Endometrium (tissue), 2 donors: ENCODE measurements around the gene SVOP.

Source experiments
- FAIRE-seq: peaks from 2 replicates; lab custom pipeline; 2012; peaks lifted over from hg19 to GRCh38; lab: Jason Lieb, UNC
- donor health status: control.
- donor health status: control.

SVOP gene

GRCh38 chr12:108977360-108977759, 43.5 kb downstream of the SVOP start:
- no peak for FAIRE-seq

GRCh38 chr12:108975024-108975593, 45.8 kb downstream of the SVOP start:
- no peak for FAIRE-seq

- no peak for FAIRE-seq
Observed at GRCh38 chr12:108973629-108974152, 47.2 kb downstream of the SVOP start.

DNA sequence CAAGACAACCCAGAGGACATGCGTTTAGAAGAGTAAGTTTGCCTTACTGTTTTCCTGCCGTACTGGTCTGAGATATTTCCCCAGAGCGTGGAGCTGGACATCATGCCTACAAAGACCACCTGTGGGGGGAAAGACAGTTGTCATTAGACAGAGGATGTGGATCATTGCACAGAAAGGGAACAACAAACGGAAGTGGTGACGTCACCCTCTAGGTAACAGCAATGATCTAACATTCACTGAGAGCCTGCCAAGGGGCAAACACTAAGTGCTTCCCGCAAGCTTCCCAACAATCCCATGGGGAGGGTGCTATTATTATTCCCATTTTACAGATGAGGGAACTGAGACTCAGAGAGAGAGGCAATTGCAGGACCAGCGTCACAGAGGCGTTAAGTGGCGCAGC, 48.5 kb downstream of the SVOP start:
- no peak for FAIRE-seq

- no peak for FAIRE-seq
Observed at GRCh38 chr12:108969622-108970021, 51.2 kb downstream of the SVOP start.

GRCh38 chr12:108967869-108968540, 52.9 kb downstream of the SVOP start:
- FAIRE-seq, result no peak

GRCh38 chr12:108966378-108967151, 54.3 kb downstream of the SVOP start:
- FAIRE-seq, result no peak

DNA sequence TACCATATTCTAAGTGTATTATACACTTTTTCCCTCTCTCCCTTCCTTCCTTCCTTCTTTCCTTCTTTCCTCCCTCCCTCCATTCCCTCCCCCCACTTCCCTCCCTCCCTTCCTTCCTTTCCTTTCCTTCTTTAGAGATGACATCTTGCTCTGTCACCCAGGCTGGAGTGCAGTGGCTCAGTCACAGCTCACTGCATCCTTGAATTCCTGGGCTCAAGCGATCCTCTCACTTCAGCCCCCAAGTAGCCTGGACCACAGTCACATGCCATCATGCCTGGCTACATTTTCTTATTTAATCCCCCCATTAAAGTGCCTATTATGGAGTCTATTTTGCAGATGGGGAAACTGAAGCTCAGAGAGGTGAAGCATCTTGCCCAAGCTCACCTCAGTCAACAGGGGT, 55.0 kb downstream of the SVOP start:
- no peak for FAIRE-seq

- no peak for FAIRE-seq
Observed at GRCh38 chr12:108964371-108965352, 56.2 kb downstream of the SVOP start.

DNA sequence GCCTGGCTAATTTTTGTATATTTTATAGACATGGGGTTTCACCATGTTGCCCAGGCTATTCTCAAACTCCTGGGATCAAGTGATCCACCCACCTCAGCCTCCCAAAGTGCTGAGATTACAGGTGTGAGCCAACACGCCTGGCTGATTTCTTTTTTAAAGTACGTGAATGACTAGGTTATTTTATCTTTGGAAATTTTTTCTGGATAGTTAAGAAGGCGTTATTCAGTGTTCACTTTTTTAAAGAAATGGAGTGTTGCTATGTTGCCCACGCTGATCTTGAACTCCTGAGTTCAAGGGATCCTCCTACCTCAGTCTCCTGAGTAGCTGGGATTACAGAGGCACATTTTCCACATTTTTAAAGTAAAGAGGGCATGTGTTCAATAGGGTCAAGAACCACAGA, 58.6 kb downstream of the SVOP start:
- no peak for FAIRE-seq

- FAIRE-seq, result no peak
Observed at GRCh38 chr12:108959748-108960655, 60.9 kb downstream of the SVOP start.

DNA sequence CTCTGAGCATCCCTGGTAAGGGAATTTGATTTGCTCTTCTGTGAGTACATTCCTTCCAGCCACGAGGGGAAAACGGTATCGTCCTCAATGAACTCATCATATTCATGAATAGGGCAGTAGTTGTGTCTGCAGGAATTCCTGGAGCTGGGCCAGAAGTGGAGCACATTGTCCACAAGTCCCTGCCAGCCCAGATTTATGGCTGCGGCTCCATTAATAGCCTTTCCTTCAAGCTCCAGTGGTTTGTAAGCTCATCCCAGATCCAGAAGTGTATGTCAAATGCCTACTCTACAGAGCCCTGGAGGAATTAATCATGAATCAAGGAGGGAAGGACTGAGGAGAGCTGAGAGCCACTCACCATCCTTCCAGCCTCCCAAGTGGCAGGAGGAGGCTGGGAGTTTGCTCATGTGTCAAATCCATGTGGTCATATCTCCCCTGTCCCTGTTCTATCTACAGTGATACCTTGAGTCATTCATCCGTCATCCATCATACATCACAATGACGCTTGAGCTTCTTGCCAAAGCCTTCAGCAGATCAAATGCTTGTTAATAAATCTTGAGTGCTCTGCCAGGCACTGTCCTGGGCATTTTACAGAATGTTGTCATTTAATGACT, 65.5 kb downstream of the SVOP start:
- FAIRE-seq, result no peak

DNA sequence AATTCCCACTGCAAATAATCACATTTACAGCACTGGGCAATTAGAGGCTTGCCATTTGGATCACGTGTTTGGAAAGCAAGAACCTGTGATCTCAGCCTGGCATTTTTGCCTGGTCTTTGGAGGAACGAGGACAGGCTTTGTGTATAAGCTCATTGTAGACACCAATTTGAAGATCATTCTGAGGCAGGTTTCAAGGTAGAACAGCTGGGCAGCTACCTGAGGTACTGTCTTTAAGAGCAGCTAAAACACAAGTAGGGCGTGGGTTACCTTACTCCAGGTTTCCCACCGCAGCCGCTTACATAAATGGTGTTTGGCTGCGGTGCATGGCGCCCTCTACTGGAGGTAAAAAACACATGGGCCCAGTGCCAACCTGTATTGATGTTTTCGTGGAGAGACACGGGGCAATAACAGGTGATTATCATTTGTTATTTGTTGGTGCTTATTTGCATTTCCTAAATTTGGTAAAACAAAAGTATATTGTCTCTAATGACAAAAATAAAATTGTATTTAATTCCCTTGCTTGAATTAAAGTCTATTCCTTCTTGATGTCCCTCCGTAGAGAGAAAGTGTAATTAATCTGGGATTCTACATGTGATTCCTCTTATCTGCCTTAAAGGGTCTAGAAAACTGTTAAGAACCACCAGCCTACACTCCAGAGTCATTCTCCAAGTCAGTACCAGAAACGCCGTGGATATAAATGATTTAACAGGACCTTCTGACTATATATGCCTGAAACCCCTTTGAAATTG, 69.7 kb downstream of the SVOP start:
- no peak for FAIRE-seq

GRCh38 chr12:108949976-108950375, 70.9 kb downstream of the SVOP start:
- no peak for FAIRE-seq

DNA sequence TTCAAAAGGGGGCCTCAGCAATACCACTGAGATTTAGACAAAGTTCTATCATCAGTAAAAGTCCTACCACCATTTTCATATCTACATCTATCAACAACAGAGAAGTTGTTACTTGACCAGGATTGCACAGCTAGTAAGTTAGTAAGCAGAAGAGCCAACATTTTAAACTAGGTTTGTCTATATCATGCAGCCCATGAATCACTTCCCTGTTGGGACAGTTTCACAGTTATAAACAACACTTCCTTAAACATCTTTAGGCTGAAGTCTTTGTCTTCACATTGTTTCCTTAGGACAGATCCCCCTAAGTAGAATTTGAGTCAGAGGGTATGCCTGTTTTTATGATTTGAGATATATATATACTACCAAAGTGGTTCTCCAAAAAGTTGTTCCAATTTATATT, 72.5 kb downstream of the SVOP start:
- no peak for FAIRE-seq

- no peak for FAIRE-seq
Observed at GRCh38 chr12:108947097-108947496, 73.8 kb downstream of the SVOP start.

DNA sequence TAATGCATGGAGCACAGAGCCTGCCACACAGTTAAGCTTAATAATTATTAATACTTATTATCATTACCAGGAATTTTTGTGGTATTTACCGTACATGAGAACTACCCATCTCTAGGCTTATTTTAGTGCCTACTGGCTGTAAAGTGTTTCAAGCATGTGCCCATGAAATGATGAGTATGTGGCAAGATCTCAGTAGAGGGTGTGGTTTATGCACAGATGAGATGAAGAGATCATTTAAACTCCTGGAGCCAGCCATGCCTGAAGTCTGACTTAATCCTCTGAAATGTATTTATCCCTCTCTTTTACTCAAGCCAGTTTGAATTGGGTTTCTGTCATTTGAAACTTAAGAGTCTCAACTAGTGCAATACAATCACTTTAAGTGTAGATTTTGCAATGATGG, 80.7 kb downstream of the SVOP start:
- no peak for FAIRE-seq

DNA sequence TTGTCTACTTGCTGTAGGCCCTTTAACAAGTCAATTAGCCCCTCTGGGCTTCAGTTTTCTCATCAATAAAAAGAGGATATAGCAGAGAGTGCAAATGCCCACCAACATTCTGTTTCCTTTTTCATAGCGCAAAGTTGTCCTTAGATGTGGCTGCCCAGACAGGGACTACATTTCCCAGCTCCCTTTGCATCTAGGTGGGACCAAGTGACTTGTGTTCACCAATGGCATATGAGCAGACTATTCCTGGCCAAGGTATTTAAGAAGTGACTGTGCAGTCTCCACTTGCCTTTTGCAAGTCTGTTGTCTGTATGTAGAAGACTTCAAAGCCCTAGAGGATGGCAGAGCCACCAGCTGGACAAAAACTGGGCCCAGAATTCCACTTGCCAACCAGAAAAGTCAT, 81.3 kb downstream of the SVOP start:
- no peak for FAIRE-seq

GRCh38 chr12:108938247-108938924, 82.5 kb downstream of the SVOP start:
- no peak for FAIRE-seq
